Activated CD8-positive, alpha-beta memory T cell treated with anti-CD3 and anti-CD28 coated beads for 48 hours (primary cell): ENCODE measurements around the gene KIAA0319L.
A peak's percentile ranks its signal among the peaks of the same experiment; 100 is the strongest.

Experiments used
- DNase-seq, 3 experiments: peaks; one replicate each; pipeline ENCODE4 v3.0.0-alpha.2; 2020; ENCODE audit warnings: low read depth in 2 of 3, low spot score in 2 of 3

Gene KIAA0319L

GRCh38 chr1:35564037-35564883 lies 7.1 kb upstream of the KIAA0319L start:
- DNase-seq, result peak; percentile 44 to 88 (median 74)

GRCh38 chr1:35563166-35563565 lies 6.0 kb upstream of the KIAA0319L start:
- no peak for DNase-seq

DNA sequence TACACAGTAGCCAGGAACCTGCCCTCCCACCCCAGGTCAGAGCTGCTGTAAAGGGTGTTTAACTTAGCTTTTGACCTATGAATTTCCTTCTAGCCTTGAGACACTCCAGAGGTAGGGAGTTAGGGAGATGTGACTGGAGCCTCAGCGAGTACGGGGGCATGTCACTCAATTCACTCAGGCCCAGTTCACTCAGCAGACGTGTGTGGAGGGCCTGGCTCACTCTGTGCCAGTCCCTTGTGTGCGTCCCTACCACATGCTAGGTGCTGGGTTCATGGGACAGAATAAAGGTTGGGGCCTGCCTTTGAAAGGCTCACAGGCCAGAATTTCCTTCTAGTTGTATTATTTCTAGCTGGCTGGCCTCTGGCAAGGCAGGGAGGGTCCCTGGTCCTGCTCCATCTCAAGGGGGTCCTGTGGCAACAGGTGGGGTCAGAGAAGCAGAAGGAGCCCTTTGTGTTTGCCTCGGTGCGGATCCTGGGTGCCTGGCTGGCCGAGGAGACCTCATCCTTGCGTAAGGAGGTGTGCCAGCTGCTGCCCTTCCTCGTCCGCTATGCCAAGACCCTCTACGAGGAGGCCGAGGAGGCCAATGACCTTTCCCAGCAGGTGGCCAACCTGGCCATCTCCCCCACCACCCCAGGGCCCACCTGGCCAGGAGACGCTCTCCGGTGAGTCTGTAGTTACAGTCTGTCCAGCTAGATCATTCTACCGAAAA lies 4.9 kb upstream of the KIAA0319L start:
- DNase-seq, result no peak

GRCh38 chr1:35561297-35561971 lies 4.2 kb upstream of the KIAA0319L start:
- DNase-seq, result no peak

DNA sequence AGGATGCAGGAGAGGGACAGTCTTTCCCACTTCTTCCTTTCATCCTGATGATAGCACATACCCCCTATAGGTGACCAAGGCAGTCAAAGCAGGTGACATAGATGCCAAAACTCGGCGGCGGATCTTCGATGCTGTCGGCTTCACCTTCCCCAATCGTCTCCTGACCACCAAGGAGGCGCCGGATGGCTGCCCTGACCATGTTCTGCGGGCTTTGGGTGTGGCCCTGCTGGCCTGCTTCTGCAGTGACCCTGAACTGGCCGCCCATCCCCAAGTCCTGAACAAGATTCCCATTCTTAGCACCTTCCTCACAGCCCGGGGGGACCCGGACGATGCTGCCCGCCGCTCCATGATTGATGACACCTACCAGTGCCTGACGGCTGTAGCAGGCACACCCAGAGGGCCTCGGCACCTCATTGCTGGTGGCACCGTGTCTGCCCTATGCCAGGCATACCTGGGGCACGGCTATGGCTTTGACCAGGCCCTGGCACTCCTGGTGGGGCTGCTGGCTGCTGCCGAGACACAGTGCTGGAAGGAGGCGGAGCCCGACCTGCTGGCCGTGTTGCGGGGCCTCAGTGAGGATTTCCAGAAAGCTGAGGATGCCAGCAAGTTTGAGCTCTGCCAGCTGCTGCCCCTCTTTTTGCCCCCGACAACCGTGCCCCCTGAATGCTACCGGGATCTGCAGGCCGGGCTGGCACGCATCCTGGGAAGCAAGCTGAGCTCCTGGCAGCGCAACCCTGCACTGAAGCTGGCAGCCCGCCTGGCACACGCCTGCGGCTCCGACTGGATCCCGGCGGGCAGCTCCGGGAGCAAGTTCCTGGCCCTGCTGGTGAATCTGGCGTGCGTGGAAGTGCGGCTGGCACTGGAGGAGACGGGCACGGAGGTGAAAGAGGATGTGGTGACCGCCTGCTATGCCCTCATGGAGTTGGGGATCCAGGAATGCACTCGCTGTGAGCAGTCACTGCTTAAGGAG lies 3.3 kb upstream of the KIAA0319L start:
- no peak for DNase-seq

GRCh38 chr1:35559317-35559944 lies 2.2 kb upstream of the KIAA0319L start:
- DNase-seq, result no peak

DNA sequence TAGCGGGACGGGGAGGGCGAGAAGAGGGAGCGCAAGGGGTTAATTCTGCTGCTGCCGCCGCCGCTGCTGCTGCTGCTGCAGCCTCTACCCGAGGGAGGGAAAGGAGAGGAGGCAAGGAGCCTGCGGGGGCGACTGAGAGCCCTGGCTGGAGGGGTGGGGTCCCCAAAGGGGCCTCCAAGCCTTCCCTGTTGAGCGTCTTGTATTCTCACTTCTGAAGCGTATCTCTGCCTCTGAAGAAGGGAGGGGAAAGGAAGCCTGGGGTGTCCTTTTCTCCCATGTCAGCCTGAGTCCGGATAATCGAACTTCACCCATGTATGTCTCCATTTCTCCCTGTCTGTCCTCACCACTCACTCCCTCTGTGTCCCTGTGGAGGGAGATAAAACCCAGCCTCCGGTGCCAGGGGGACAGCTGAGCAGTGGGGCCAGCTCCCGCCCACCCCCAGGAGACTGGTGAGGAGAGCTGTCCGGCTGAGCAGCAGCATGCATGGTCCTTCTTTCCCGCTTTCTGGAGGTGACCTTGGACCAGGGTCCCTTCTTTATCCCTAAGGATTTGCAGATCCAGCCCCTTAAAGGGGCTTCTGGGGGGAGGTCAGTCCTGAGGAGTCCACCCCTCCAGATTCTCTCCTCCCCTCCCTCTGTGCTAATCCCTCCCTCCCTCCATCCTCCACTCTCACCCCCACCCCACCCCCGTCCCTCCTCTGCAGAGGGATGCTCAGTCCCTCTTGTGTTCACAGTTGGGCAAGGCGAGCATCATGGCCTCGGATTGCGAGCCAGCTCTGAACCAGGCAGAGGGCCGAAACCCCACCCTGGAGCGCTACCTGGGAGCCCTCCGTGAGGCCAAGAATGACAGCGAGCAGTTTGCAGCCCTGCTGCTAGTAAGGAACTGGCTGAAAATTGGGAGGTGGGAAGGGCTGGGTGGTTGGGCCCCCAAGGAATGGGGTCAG lies 1.4 kb upstream of the KIAA0319L start:
- DNase-seq, result no peak

DNA sequence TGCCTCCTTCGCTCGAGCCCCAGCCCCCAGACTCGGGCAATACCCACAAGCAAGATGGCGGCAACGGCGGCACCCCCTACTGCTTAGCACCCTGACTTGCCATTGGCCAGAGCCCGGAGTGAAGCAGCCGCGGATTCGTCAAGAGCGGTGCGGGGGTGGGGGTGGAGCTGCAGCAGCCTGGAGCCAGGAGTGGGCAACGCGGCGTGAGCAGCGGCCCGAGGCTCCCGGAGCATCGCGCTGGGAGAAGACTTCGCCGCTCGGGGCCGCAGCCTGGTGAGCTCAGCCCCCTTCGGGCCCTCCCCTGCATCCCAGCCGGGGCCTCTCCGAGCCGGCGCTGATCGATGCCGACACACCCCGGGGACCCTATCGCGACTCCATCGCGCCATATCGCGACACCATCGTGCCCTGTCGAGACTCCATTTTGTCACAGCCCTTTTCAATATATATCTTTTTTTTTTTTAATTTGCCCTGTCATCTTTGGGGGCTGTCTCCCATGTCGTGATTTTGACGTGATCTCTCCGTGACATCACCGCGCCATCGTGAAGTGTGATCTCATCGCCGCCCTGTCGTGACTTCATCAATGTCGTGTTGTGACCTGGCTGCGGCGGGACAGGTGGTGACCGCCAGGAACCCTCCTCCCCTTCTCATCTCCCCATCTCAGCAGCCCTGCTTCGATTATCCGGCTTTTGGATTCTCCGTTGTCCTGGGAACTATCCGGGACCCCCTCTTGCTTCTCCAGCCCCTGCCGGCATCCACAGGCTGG lies 589 bp upstream of the KIAA0319L start, which contains the start of gene NCDN:
NCDN (plus strand) TSS at position 189 of the 763 bp plus-strand sequence; CDS start at position 581, 392 bp downstream.
- peak; percentile 88 to 93 (median 91) for DNase-seq

DNA sequence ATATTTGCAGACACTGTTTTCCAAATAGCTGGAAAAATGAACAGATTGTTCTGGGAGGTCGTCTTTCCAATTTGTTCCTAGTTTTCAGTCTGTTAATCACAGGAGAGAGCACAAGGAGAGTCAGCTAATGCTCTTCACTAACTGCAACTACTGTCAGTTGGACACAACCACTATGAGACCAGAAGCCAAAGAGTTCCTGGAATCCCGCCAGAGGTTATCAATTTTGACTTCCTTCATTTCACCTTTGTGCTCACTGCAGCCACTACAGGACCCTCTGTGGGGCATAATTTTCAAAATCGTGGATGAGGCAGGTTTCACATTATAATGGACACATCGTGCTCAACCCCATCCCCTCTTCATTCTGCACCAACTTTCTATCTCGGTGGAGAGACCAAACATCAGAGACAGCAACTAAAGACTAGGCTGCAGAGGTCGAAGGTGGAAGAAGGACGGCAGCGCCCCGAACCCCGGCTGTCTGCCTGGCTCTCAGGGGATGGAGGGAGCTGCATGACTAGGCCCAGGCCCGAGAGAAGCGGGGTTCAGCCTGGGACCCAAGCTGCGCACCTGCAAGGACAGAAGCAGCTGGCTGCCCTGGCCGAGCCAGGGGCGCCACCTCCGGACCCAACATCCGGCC lies 602 bp downstream of the KIAA0319L start:
- DNase-seq, result no peak

DNA sequence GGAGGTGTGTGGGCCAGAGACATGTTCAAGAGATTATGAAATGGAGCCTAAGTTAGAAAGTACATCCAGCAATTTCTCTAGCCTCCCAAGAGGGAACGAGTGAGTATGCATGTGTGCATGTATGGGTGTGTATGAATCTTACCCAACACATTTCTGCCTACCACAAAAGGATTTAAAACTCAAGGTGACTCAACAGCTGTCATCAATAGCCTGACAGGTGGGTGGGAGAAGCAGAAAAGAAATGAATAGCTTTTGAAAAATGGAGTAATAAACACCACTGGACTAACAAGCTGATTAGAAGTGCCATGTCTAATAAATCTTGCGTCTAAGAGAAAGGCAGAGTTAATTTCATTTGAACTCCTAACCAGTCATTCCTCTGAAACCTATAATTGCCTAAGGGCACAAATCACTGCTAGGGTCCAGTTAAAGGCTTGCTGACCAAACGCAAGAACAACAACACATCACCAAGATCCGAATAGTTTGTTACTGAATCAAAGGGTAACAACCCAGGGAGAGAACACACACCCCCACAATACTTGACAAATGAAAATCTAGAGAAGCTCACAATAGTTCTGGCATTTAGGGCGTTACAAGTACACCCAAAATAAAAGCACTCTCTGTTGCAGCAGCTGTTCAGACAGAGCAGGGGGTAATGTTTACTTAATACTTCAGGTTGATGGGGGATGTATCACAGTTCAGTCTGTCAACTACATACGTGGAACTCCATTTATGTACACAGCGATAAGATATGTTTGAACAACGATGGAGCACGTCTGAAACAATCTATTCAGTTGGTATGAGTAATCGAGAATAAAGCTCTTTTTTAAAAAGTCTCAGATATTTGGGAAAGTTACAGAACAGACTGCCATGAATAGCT lies 1.4 kb downstream of the KIAA0319L start:
- no peak for DNase-seq

- DNase-seq, result no peak
These were observed 2.0 kb downstream of the KIAA0319L start for GRCh38 chr1:35555212-35555584.

- DNase-seq, result no peak
These were observed 2.7 kb downstream of the KIAA0319L start for GRCh38 chr1:35554266-35555211.

DNA sequence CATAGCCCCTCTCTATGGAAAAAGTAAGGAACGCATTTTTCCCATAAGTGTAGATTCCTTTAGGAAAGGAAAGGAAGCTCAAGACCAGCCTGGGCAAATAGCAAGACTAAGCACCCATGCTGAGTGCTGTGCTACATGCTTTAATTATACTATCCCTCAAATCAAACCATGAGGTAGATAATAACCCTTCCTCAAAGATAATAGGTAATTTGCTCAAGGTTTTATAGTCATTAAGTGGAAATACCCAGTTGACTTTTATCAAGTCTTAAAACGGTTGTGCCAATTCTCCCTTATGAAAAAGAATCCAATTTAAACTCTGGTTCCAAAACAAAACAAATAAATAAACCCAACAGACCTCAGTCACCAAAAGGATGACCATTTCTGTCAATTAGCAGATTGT lies 3.4 kb downstream of the KIAA0319L start:
- no peak for DNase-seq

- DNase-seq, result no peak
These were observed 10.6 kb downstream of the KIAA0319L start for GRCh38 chr1:35546614-35547013.

- no peak for DNase-seq
These were observed 12.2 kb downstream of the KIAA0319L start for GRCh38 chr1:35544976-35545375.

- no peak for DNase-seq
These were observed 17.4 kb downstream of the KIAA0319L start for GRCh38 chr1:35539824-35540261.
